Tibial artery (tissue), 4 donors: Measurements from ENCODE around the gene ERGIC2.

ENCODE experiments used
- DNase-seq, 2 donors: peaks; one replicate each; pipeline ENCODE4 v3.0.0-alpha.2; 2019
- H3K27ac ChIP-seq, 2 donors: fragments of 200-600 bp; sonication (generic) in 1 of 2; 1 replicate in 1 of 2; 2 replicates in 1 of 2; pipeline ENCODE4 v1.5.1; 2018 to 2019; ENCODE audit warnings: mild to moderate bottlenecking in 1 of 2
- H3K27me3 ChIP-seq, 2 donors: fragments of 200-600 bp; sonication (generic) in 1 of 2; one replicate each; pipeline versions ENCODE4 v1.5.1 to v1.6.0; 2016 to 2019
- H3K36me3 ChIP-seq, 3 donors: fragments of 200-600 bp; sonication (generic) in 2 of 3; one replicate each; pipeline ENCODE4 v1.5.1; 2016 to 2019; ENCODE audit warnings: mild to moderate bottlenecking in 2 of 3
- H3K4me1 ChIP-seq, 4 donors: fragments of 200-600 bp; sonication (generic) in 2 of 4; 1 replicate in 3 of 4; 2 replicates in 1 of 4; pipeline ENCODE4 v1.5.1; 2016 to 2019
- H3K4me3 ChIP-seq, 2 donors: fragments of 200-600 bp; sonication (generic) in 1 of 2; 1 replicate in 1 of 2; 2 replicates in 1 of 2; pipeline ENCODE4 v1.5.1; 2018 to 2019; ENCODE audit warnings: mild to moderate bottlenecking in 2 of 2
- H3K9me3 ChIP-seq, 3 donors: fragments of 200-600 bp; sonication (generic) in 1 of 3; one replicate each; pipeline ENCODE4 v1.5.1; 2016 to 2019
- CTCF ChIP-seq, 2 experiments: fragments of 200-600 bp in 1 of 2; fragments of 450-650 bp in 1 of 2; IDR thresholded peaks; one replicate each; pipeline ENCODE4 v1.5.1; 2017 to 2019; ENCODE audit warnings: antibody characterized with exemption in 2 of 2, mild to moderate bottlenecking in 1 of 2, moderate library complexity in 1 of 2
- intact Hi-C: fragments of 100-400 bp; cut with DNase I; formaldehyde crosslinking; loops from one replicate; pipeline ENCODE4 v1.15.0; 2023; ENCODE audit warnings: low total_unique reads

ERGIC2 gene

GRCh38 chr12:29322157-29322556 is 58.8 kb downstream of the ERGIC2 start:
- Histone ChIP-seq H3K27ac (no peak overlapping the region), H3K4me3 (no peak overlapping the region), H3K9me3 (no peaks in the 10 kb centered on the region), H3K4me1 (no peaks in the 10 kb centered on the region), H3K36me3 (peaks cover 0 to 16% (median 10%) of the 10 kb centered on the region in 3 donors), H3K27me3 (no peaks in the 10 kb centered on the region)
- DNase-seq = no peak
- intact Hi-C loops = no loop called here
- TF ChIP-seq CTCF (IDR thresholded peaks at IDR 0.05) = no peak

- Histone ChIP-seq H3K27ac (no peak overlapping the region), H3K9me3 (no peaks in the 10 kb centered on the region), H3K4me3 (no peak overlapping the region), H3K27me3 (no peaks in the 10 kb centered on the region), H3K4me1 (peaks cover 0 to 6% (median 0%) of the 10 kb centered on the region in 4 donors), H3K36me3 (peaks cover 0 to 16% (median 10%) of the 10 kb centered on the region in 3 donors)
- intact Hi-C loops = no loop called here
- no peak for DNase-seq
- no peak for TF ChIP-seq CTCF (IDR thresholded peaks at IDR 0.05)
These were observed 60.5 kb downstream of the ERGIC2 start for GRCh38 chr12:29320295-29321085.

GRCh38 chr12:29317556-29318363 is 63.2 kb downstream of the ERGIC2 start:
- DNase-seq = peak in 1 of 2 donors; percentile 25
- no peaks in the 10 kb centered on the region for H3K9me3 ChIP-seq
- H3K27ac ChIP-seq = no peak overlapping the region
- intact Hi-C loops = no loop called here
- peak; percentile 46 to 47 for TF ChIP-seq CTCF (IDR thresholded peaks at IDR 0.05)
- H3K27me3 ChIP-seq = no peaks in the 10 kb centered on the region
- peaks cover 0 to 6% (median 0%) of the 10 kb centered on the region in 4 donors for H3K4me1 ChIP-seq
- peaks cover 0 to 7% (median 1%) of the 10 kb centered on the region in 3 donors for H3K36me3 ChIP-seq
- H3K4me3 ChIP-seq = no peak overlapping the region

- no peaks in the 10 kb centered on the region for H3K27me3 ChIP-seq
- no peak overlapping the region for H3K4me3 ChIP-seq
- DNase-seq = peak in 1 of 2 donors; percentile 22
- TF ChIP-seq CTCF (IDR thresholded peaks at IDR 0.05) = no peak
- H3K4me1 ChIP-seq = peaks cover 0 to 6% (median 0%) of the 10 kb centered on the region in 4 donors
- intact Hi-C loops = no loop called here
- H3K36me3 ChIP-seq = no peaks in the 10 kb centered on the region
- no peak overlapping the region for H3K27ac ChIP-seq
- no peaks in the 10 kb centered on the region for H3K9me3 ChIP-seq
These were observed 64.2 kb downstream of the ERGIC2 start for GRCh38 chr12:29316752-29317151.

- Histone ChIP-seq H3K4me1 (peaks cover 0 to 6% (median 0%) of the 10 kb centered on the region in 4 donors), H3K27me3 (no peaks in the 10 kb centered on the region), H3K36me3 (no peaks in the 10 kb centered on the region), H3K4me3 (no peak overlapping the region), H3K27ac (no peak overlapping the region), H3K9me3 (no peaks in the 10 kb centered on the region)
- intact Hi-C loops = no loop called here
- TF ChIP-seq CTCF (IDR thresholded peaks at IDR 0.05) = no peak
- DNase-seq = no peak
These were observed 66.6 kb downstream of the ERGIC2 start for GRCh38 chr12:29314416-29314815.
